Raji (cell line): ENCODE measurements around the gene TFEB.

Experiments used
- POLR2A ChIP-seq: IDR thresholded peaks from 2 replicates; pipeline ENCODE4 v1.6.1; 2011; ENCODE audit warnings: low read depth, low read length, control low read depth; ENCODE audit not compliant: insufficient read depth

TFEB gene

GRCh38 chr6:41655646-41656001, 79.8 kb downstream of the TFEB start:
- TF ChIP-seq POLR2A = no peak

- no peak for TF ChIP-seq POLR2A
Observed at GRCh38 chr6:41655176-41655575, 80.2 kb downstream of the TFEB start.

DNA sequence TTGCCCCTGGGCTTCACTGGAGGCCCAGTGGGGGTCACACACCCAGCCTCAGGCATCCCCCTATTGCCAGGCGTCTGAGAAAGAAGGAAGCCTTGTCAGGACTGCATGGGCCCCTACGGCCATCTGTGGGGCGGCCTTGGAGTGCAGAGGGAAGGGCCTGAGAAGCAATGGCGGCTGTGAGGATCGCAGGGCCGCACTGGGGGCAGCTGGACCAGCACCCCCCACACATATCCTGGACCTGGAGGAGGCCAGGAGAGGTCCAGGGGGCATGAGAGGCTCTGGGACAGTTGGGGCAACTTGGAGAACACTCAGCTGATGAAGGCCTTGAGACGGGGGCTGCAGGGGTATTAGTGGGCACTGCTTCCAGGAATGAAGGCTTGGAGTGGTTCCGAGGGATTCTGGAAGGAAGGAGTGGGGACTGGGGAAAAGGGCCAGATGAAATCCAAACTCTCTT, 80.7 kb downstream of the TFEB start:
- TF ChIP-seq POLR2A = no peak

DNA sequence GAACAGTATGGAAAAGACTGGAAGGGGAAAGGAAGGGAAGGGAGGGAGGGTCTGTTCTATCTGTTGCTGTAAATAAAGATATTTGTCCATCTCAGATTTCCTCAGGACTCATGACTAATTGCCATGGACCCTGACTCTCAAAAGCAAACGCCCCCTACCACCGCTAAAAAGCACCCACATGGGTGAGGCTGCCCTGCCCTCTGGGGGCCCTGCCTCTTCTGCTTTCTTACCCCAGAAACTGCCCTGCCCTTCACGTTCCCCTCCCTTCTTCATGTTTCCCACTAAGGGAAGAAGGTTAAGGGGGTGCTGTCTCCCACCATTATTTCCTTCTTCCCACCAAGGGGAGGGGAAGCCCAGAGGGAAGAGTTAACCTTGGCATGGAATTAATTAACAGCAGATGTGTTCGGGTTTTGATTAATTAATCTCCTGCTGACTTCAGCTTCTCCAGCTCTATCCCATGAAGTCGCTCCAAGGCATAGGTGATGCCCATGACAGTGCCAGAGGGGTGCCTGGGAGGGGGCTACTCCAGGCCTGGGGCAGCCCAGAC, 81.2 kb downstream of the TFEB start:
- no peak for TF ChIP-seq POLR2A

DNA sequence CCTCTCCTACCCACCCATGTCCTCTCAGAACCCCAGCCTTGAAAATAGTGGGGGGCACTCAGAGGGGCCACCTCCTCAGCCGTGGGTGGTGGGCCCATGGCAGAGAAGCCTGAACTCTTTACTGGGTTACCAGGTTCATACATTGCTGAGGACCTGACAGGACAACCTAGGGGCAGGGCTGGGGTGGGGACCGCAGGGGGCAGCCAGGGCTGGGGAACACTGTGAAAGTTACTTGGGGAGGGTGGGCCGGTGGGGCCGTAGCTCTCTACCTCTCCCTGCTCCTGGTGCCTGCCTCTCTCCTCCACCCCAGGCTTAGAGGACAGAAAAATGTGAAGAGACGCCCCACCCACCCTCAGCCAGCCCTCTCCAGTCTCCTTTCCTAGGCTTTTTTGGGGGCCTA, 81.7 kb downstream of the TFEB start:
- no peak for TF ChIP-seq POLR2A

DNA sequence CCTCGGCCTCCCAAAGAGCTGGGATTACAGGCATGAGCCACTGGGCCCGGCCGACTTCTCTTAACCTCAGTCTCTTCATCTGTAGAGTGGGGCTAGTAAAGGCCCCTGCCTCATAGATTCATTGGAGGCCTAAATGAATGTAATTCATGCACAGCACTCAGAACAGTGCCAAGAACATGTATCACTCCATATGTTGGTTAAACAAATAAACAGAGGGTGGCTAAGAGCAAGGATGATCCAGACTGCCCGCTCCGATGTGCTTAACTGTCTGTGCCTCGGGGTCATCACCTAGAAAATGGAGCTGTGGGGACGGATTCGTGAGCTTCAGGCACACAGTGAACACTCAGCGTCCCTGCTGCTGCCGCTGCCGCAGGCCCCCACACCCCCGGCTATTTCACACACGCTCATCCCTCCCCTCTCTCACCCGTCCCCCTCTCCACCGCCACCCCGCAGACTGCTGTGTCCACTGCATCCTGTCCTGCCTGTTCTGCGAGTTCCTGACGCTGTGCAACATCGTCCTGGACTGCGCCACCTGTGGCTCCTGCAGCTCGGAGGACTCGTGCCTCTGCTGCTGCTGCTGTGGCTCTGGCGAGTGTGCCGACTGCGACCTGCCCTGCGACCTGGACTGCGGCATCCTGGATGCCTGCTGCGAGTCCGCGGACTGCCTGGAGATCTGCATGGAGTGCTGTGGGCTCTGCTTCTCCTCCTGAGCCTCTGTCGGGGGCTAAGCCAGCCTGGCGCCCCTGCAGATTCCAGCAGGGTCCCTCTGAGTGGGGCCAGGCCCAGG, 82.3 kb downstream of the TFEB start:
- TF ChIP-seq POLR2A = no peak

GRCh38 chr6:41651962-41652657, 83.3 kb downstream of the TFEB start:
- TF ChIP-seq POLR2A = no peak

- no peak for TF ChIP-seq POLR2A
Observed at GRCh38 chr6:41651246-41651961, 84.0 kb downstream of the TFEB start.

- no peak for TF ChIP-seq POLR2A
Observed at GRCh38 chr6:41650120-41650519, 85.3 kb downstream of the TFEB start.

GRCh38 chr6:41649596-41649995, 85.8 kb downstream of the TFEB start:
- TF ChIP-seq POLR2A = no peak

DNA sequence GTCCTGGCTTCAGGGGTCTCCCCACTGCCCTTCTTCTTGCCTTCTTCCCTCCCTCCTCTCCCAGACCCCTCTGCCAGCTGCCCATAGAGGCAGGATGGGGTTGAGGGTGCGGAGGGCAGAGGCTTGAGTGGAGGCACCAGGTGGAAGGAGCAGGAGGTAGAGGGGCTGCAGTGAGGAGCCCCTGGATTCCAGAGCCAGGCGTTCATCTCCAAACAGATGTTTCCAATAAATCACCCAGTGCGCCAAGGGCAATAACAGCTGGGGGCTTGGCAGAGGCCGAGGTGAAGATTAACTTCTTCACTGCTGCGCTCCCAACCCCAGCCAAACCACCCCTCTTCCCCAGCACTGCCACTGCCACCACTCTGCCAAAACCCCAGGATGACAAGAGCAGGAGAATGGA, 86.5 kb downstream of the TFEB start:
- TF ChIP-seq POLR2A = no peak

DNA sequence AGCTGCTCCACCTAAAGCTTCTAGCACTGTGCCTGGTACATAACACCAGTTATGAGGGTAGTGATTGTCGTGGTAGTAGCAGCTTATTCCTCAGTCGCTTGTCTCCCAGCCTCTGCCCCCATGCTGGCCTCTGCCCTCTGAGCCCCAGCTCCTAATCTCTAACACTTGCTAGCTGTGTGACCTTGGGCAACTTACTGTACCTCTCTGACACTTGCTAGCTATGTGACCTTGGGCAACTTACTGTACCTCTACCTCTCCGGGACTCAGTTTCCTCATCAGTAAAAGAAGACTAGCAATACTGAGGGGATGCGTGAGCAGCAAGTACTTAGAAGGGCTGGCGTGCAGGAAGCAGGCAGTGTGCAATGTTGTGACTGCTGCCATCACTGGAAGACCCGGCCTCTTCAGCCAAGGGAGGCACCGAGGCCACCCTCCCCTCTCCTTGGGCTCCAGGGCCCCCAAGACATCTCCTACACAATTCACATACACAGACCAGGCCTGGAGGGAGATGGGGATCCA, 87.3 kb downstream of the TFEB start:
- no peak for TF ChIP-seq POLR2A

- TF ChIP-seq POLR2A = no peak
Observed at GRCh38 chr6:41647061-41647511, 88.3 kb downstream of the TFEB start.

GRCh38 chr6:41646026-41646795, 89.2 kb downstream of the TFEB start:
- no peak for TF ChIP-seq POLR2A

- no peak for TF ChIP-seq POLR2A
Observed at GRCh38 chr6:41645007-41645618, 90.3 kb downstream of the TFEB start.
